ENCODE data around the gene ADCK1.
"Not testable (repeated sequence)": the region's sequence is repeated elsewhere in the genome, so short reads cannot be mapped to it uniquely, and the experiment has no call there.

ADCK1 gene

GRCh38 chr14:77799863-77800730 lies at the start of gene ADCK1:
Gene ADCK1, plus strand, starts transcription at chr14:77800109. Its CDS starts 18,870 bp downstream, at chr14:77818979.
- peak; percentile 38 for DNase-seq

GRCh38 chr14:77752266-77752665 lies 47.6 kb upstream of the ADCK1 start:
- no peak for DNase-seq

- DNase-seq, result no peak
These were observed 47.0 kb upstream of the ADCK1 start for GRCh38 chr14:77752799-77753516.

GRCh38 chr14:77760381-77761204 lies 39.3 kb upstream of the ADCK1 start, which contains the start of gene SNW1:
Gene SNW1, minus strand, starts transcription at chr14:77761156. Its CDS starts 29 bp downstream, at chr14:77761127.
- DNase-seq, result no peak

GRCh38 chr14:77761205-77761931 lies 38.5 kb upstream of the ADCK1 start:
- peak; percentile 94 for DNase-seq

GRCh38 chr14:77763316-77763715 lies 36.6 kb upstream of the ADCK1 start:
- no peak for DNase-seq

- no peak for DNase-seq
These were observed 35.9 kb upstream of the ADCK1 start for GRCh38 chr14:77763978-77764377.

- DNase-seq, result not testable (repeated sequence)
These were observed 31.4 kb upstream of the ADCK1 start for GRCh38 chr14:77768442-77769069.

GRCh38 chr14:77773966-77774365 lies 25.9 kb upstream of the ADCK1 start:
- not testable (repeated sequence) for DNase-seq

- DNase-seq, result no peak
These were observed 17.7 kb upstream of the ADCK1 start for GRCh38 chr14:77782202-77782601.

GRCh38 chr14:77786148-77786547 lies 13.8 kb upstream of the ADCK1 start:
- no peak for DNase-seq

- no peak for DNase-seq
These were observed 9.2 kb upstream of the ADCK1 start for GRCh38 chr14:77790566-77791224.

- DNase-seq, result no peak
These were observed 8.7 kb upstream of the ADCK1 start for GRCh38 chr14:77791225-77791600.

GRCh38 chr14:77793255-77793654 lies 6.7 kb upstream of the ADCK1 start:
- DNase-seq, result not testable (repeated sequence)

- no peak for DNase-seq
These were observed 5.6 kb upstream of the ADCK1 start for GRCh38 chr14:77794357-77794756.

GRCh38 chr14:77799456-77799855 lies 453 bp upstream of the ADCK1 start:
- DNase-seq, result not testable (repeated sequence)

- no peak for DNase-seq
These were observed 905 bp downstream of the ADCK1 start for GRCh38 chr14:77800814-77801213.

- no peak for DNase-seq
These were observed 4.7 kb downstream of the ADCK1 start for GRCh38 chr14:77804592-77804991.

GRCh38 chr14:77805706-77806105 lies 5.8 kb downstream of the ADCK1 start:
- no peak for DNase-seq

- no peak for DNase-seq
These were observed 8.3 kb downstream of the ADCK1 start for GRCh38 chr14:77808250-77808649.

- DNase-seq, result no peak
These were observed 9.1 kb downstream of the ADCK1 start for GRCh38 chr14:77809011-77809410.
